Type B pancreatic cell (in vitro differentiated cells): ENCODE data around the gene IRGC. TPM values are rescaled to one million over a fixed set of nuclear protein-coding genes. Genes with fewer than 3 reads are reported as not detected.

ENCODE experiments used
- DNase-seq: peaks from one replicate; pipeline ENCODE4 v3.0.0; 2021; ENCODE audit warnings: mixed read lengths; ENCODE audit not compliant: unreplicated experiment; ENCODE audit errors: extremely low spot score
- H3K27ac Mint-ChIP-seq: 2 replicates; pipeline ENCODE4 v1.8.0; 2021; ENCODE audit warnings: mild to moderate bottlenecking, mixed read lengths
- H3K27me3 Mint-ChIP-seq: 2 replicates; pipeline ENCODE4 v1.8.0; 2021; ENCODE audit warnings: mixed read lengths
- H3K36me3 Mint-ChIP-seq: 2 replicates; pipeline ENCODE4 v1.8.0; 2021; ENCODE audit warnings: mixed read lengths
- H3K4me1 Mint-ChIP-seq: one replicate; pipeline ENCODE4 v1.8.0; 2021; ENCODE audit warnings: mixed read lengths; ENCODE audit not compliant: unreplicated experiment
- H3K4me3 Mint-ChIP-seq: 2 replicates; pipeline ENCODE4 v1.8.0; 2021; ENCODE audit warnings: mild to moderate bottlenecking, mixed read lengths
- H3K9me3 Mint-ChIP-seq: 2 replicates; pipeline ENCODE4 v1.8.0; 2021; ENCODE audit warnings: mixed read lengths
- CTCF ChIP-seq: fragments of 200-600 bp; sonication (generic); conservative IDR thresholded peaks from 2 replicates; pipeline ENCODE4 v1.5.0; 2021; ENCODE audit warnings: antibody characterized with exemption, mild to moderate bottlenecking
- total RNA-seq: library from RNA; stranded (reverse); gene quantifications from 2 replicates; pipeline ENCODE4 v1.2.1, GENCODE V29; 2021; ENCODE audit warnings: low replicate concordance

IRGC gene
- total RNA-seq, 1 donor from 2014 or later, result not detected

DNA sequence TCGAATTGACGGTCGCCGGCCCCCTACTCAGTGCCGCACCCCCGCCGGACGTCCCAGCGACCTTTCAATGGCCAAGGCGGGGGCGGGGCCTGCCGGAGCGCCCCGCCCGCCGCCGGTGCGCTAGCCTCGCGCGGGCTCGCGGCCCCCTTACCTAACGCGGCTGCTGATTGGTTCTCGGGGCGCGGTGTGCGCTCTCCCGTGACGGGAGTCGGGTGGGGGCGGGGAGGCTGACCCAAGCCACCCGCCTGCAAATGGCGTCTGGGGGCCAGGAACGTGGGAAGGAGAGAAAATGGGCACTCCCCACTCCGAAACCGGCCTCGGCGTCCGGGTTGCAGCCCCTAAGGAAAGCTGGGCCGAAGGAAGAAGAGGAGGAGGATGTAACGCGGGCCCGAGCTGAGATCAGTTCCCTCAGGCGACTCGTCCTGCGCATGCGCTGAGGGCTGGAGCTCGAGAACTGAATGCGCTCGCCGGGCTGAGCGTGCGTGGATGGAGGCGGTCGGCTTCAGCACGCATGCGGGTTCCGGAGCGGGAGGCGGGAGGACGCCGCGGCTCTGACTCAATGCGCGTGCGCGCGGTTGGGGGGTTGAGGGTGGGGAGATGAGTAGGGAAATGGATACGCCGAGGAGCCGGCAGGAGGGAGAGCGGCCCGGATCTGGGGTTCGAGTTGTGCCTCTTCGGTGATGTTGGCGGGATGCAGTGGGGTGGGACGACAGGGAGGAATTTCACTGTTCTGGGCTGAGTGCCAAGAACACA, 38.8 kb downstream of the IRGC start, which contains the start of gene SMG9:
TSS of gene SMG9 (minus strand) at position 460 of the 753 bp plus-strand sequence. CDS start 4,221 bp downstream, outside the sequence.
- Mint-ChIP-seq H3K27me3 (no peaks in the 10 kb centered on the region), H3K27ac (peak within 1 kb of the TSS; percentile 100)
- no peak for TF ChIP-seq CTCF

GRCh38 chr19:43755256-43755801, 39.5 kb downstream of the IRGC start:
- Mint-ChIP-seq H3K9me3 (no peaks in the 10 kb centered on the region), H3K27ac (peak overlapping the region; percentile 100), H3K36me3 (peaks cover 12% of the 10 kb centered on the region), H3K4me3 (peak overlapping the region; percentile 99), H3K4me1 (peaks cover 48% of the 10 kb centered on the region), H3K27me3 (no peaks in the 10 kb centered on the region)
- peak; percentile 84 for DNase-seq
- TF ChIP-seq CTCF, result no peak

More for the DNA sequence above, 38.8 kb downstream of the IRGC start, which contains the start of gene SMG9:
- Mint-ChIP-seq H3K9me3 (no peaks in the 10 kb centered on the region), H3K4me3 (peak within 1 kb of the TSS; percentile 99), H3K36me3 (peaks cover 17% of the 10 kb centered on the region), H3K4me1 (peaks cover 48% of the 10 kb centered on the region)
- peak; percentile 100 for DNase-seq

DNA sequence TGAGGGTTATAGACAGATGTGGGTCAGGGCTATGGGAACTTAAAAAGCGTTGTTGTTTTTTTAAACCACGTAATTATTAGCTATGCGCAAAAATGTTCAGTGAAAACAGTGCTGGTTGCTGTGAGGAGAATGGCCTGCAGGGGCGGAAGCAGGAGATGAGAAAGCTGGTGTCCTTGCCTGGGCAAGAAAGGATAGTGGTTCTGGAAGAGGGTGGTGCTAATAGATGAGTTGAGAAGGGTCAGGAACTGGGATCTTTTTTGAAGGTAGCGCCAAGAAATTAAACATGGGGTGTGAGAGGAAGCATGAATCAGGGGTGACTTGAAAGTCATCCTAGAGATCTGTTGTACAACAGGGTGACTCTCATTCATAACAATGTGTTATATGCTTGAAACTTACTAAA, 43.6 kb downstream of the IRGC start:
- DNase-seq, result no peak
- TF ChIP-seq CTCF, result peak; percentile 58
- Mint-ChIP-seq H3K27ac (peak overlapping the region; percentile 40), H3K9me3 (no peaks in the 10 kb centered on the region), H3K4me1 (peaks cover 27% of the 10 kb centered on the region), H3K36me3 (no peaks in the 10 kb centered on the region), H3K4me3 (peak overlapping the region; percentile 0), H3K27me3 (no peaks in the 10 kb centered on the region)

- no peak for TF ChIP-seq CTCF
- peaks cover 17% of the 10 kb centered on the region for H3K4me1 Mint-ChIP-seq
These were observed 45.1 kb downstream of the IRGC start for GRCh38 chr19:43760941-43761340.

DNA sequence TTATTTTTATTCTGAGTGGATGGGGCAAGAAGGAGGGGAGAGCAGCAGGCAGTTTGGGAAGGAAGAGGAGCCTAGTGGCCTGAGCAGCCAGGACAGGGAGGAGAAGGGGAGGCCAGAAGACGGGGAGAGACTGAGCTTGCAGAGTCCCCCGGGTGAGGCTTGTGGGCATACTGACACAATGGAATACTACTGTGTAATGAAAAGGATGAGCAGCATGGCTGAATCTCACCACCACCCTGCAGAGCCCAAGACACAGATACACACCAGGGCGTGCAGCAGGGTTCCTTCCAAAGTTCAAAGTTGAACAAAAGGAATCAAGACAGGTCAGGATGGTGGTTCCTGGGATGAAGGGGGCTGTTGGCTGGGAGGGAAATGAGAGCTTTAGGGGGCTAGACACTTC, 46.9 kb downstream of the IRGC start:
- H3K4me1 Mint-ChIP-seq, result peaks cover 15% of the 10 kb centered on the region
- H3K9me3 Mint-ChIP-seq, result no peaks in the 10 kb centered on the region
- no peaks in the 10 kb centered on the region for H3K36me3 Mint-ChIP-seq
- peak overlapping the region; percentile 40 for H3K27ac Mint-ChIP-seq
- H3K4me3 Mint-ChIP-seq, result no peak overlapping the region
- DNase-seq, result no peak
- H3K27me3 Mint-ChIP-seq, result no peaks in the 10 kb centered on the region
- TF ChIP-seq CTCF, result no peak

More at GRCh38 chr19:43760941-43761340, 45.1 kb downstream of the IRGC start:
- no peak overlapping the region for H3K27ac Mint-ChIP-seq
- no peaks in the 10 kb centered on the region for H3K36me3 Mint-ChIP-seq
- no peaks in the 10 kb centered on the region for H3K9me3 Mint-ChIP-seq
- no peak for DNase-seq
- H3K4me3 Mint-ChIP-seq, result no peak overlapping the region
- H3K27me3 Mint-ChIP-seq, result no peaks in the 10 kb centered on the region
